Measurements from ENCODE around the gene MYO7A. TPM values are rescaled to one million over a fixed set of nuclear protein-coding genes. Genes with fewer than 3 reads are reported as not detected.
A peak's percentile ranks its signal among the peaks of the same experiment; 100 is the strongest.

Gene MYO7A
- total and polyA plus RNA-seq, 2 of the 8 experiments (the other 6 are each of a cell fraction or from before 2014, with no cell fraction given): 1.5 to 1.9 TPM

DNA sequence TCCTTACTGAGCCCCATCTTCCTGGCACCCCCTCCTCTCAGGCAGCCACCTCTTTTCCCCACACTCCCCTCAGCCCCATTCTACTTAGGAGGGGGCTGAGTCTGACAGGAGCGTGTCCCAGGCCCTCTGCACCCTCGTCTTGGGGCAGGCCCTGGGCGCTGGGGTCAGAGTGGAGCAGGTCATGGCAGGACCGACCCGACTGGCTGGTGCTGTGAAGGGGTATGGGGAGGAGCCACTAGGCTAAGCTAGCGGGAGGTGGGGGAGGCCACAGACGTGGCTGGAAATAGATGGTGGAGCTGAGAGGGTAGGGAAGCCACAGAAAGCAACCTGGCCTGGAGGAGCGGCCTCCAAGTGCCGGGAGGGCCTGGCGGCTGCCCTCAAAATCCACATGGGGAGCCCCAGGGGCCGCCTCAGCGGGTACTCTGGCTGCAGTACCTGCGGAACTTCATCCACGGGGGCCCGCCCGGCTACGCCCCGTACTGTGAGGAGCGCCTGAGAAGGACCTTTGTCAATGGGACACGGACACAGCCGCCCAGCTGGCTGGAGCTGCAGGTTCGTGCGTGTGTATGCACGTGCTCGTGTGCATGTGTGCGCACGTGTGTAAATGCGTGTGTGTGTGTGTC, 61.7 kb downstream of the MYO7A start:
- FAIRE-seq (no peak), DNase-seq (ENCODE audit: low read depth in 1 of 2, low spot score in 2 of 2) (no peak)
- H3K56ac ChIP-seq (replicated peaks; ENCODE audit: insufficient read length, low read depth, low read length): no peak overlapping the region
- 90% methylated on average over 28 of the region's 28 CpGs; no CpG with 5 or more reads in 1 of the 2 experiments for WGBS, 2 experiments (ENCODE audit: extremely low coverage in 1 of 2, insufficient coverage in 1 of 2, insufficient read length in 1 of 2, insufficient replicate concordance in 2 of 2, low coverage in 1 of 2, low lambda C conversion rate in 2 of 2, missing lambda C conversion rate in 1 of 2)
- H3K27ac ChIP-seq (ENCODE audit: low read depth, low read length): no peak overlapping the region
- H3K23ac ChIP-seq (ENCODE audit: insufficient read length): no peak overlapping the region
- no peak overlapping the region for H3K4ac ChIP-seq (replicated peaks; ENCODE audit: insufficient read length, low read depth, low read length)
- H3K23me2 ChIP-seq (ENCODE audit: low read depth, low read length): peaks cover 10% of the 10 kb centered on the region; the same call in 1 of the 2 replicates
- no peaks in the 10 kb centered on the region for H3K27me3 ChIP-seq (replicated peaks in 1 of 4; ENCODE audit: control insufficient read depth in 3 of 4, extremely low read depth in 1 of 4, insufficient read depth in 3 of 4, low read length in 3 of 4)
- no peak overlapping the region for H4K5ac ChIP-seq (ENCODE audit: insufficient read length, low read depth, low read length)
- H3K4me2 ChIP-seq (ENCODE audit: insufficient read depth in 1 of 2, low read depth in 2 of 2, low read length in 2 of 2): no peak overlapping the region
- peaks cover 0 to 7% of the 10 kb centered on the region in 2 experiments for H4K20me1 ChIP-seq (replicated peaks in 1 of 2; ENCODE audit: control insufficient read depth in 1 of 2, insufficient read depth in 2 of 2, low read length in 2 of 2)
- H4K8ac ChIP-seq (ENCODE audit: extremely low read depth, insufficient read depth, low read length): no peak overlapping the region; the same call in 1 of the 2 replicates
- H2BK12ac ChIP-seq (ENCODE audit: low read depth, low read length): no peak overlapping the region
- no peak overlapping the region for H4K91ac ChIP-seq (replicated peaks; ENCODE audit: insufficient read length, low read length)
- no peaks in the 10 kb centered on the region for H3K9me3 ChIP-seq (ENCODE audit: insufficient read depth in 2 of 2, low read depth in 1 of 2, low read length in 1 of 2)
- H2BK120ac ChIP-seq (replicated peaks; ENCODE audit: low read depth, low read length): no peak overlapping the region
- peaks cover 0 to 7% (median 6%) of the 10 kb centered on the region in 4 experiments; a peak in 6 of 7 replicates for H3K4me1 ChIP-seq (replicated peaks in 1 of 4; ENCODE audit: control insufficient read depth in 3 of 4, insufficient read depth in 4 of 4, low read length in 3 of 4)
- H3K36me3 ChIP-seq (ENCODE audit: control insufficient read depth in 2 of 4, insufficient read depth in 4 of 4, low read length in 3 of 4): no peaks in the 10 kb centered on the region; a peak in 1 of 8 replicates
- H3K18ac ChIP-seq (ENCODE audit: extremely low read depth, low read length): peak overlapping the region; percentile 32; the same call in 1 of the 2 replicates
- no peak overlapping the region for H3K4me3 ChIP-seq (ENCODE audit: extremely low read depth in 1 of 4, insufficient read depth in 2 of 4, low read depth in 3 of 4, low read length in 4 of 4)
- no peak overlapping the region for H3K9ac ChIP-seq (replicated peaks in 1 of 4; ENCODE audit: extremely low read depth in 1 of 4, low read depth in 3 of 4, low read length in 3 of 4)
- no peak overlapping the region; the same call in 1 of the 2 replicates for H2AK5ac ChIP-seq (ENCODE audit: low read depth, low read length)
- H2AFZ ChIP-seq (ENCODE audit: low read length): no peak overlapping the region
- 0 out of 2 replicates have a peak overlapping the region, but pooled peaks have one; percentile 3 for H2BK20ac ChIP-seq (ENCODE audit: low read length)
- no peaks in the 10 kb centered on the region for H3K79me2 ChIP-seq (ENCODE audit: control insufficient read depth in 1 of 2, insufficient read depth in 2 of 2, low read length in 2 of 2)
- H2BK15ac ChIP-seq (ENCODE audit: low read length): no peak overlapping the region
- POLR2A ChIA-PET (ENCODE audit: partially characterized antibody): interaction anchor here (1.4 to 1.6 kb wide), 2 partner anchors 14 to 62 kb away, joined by 4 read pairs; partner anchors contain the start of gene MYO7A
- no peak overlapping the region for H3K14ac ChIP-seq (ENCODE audit: insufficient read length)
- CTCF ChIA-PET (ENCODE audit: partially characterized antibody): interaction anchor here (0.7 to 8.0 kb wide), 19 partner anchors 8 to 409 kb away, joined by 3 to 248 read pairs (median 14); partner anchors contain the start of gene MYO7A
- H2BK5ac ChIP-seq (ENCODE audit: low read depth, low read length): no peak overlapping the region
- no peaks in the 10 kb centered on the region for H3K79me1 ChIP-seq (ENCODE audit: low read depth, low read length)
- no peak for TF ChIP-seq PHF8 (conservative IDR thresholded peaks at IDR 0.05; ENCODE audit: low read depth, low read length)
- TF ChIP-seq KDM4A (IDR thresholded peaks at IDR 0.05; ENCODE audit: low read depth, low read length, severe bottlenecking): no peak
- no peak for TF ChIP-seq BCL11A (IDR thresholded peaks at IDR 0.05; ENCODE audit: low read depth in 2 of 2, low read length in 2 of 2)
- TF ChIP-seq HDAC2 (IDR thresholded peaks at IDR 0.05; ENCODE audit: borderline replicate concordance in 1 of 2, low read depth in 2 of 2, low read length in 2 of 2): no peak
- TF ChIP-seq CHD1 (IDR thresholded peaks at IDR 0.05; ENCODE audit: low read depth, low read length): no peak
- TF ChIP-seq JUND (IDR thresholded peaks at IDR 0.05; ENCODE audit: low read length): no peak
- no peak for TF ChIP-seq CHD2 (IDR thresholded peaks at IDR 0.05; ENCODE audit: low read length)
- TF ChIP-seq RNF2 (IDR thresholded peaks at IDR 0.05; ENCODE audit: borderline replicate concordance, low read depth, low read length, missing control alignments, poor library complexity, severe bottlenecking): no peak
- TF ChIP-seq TAF1 (IDR thresholded peaks at IDR 0.05; ENCODE audit: low read depth, low read length): no peak
- no peak for TF ChIP-seq ASH2L (IDR thresholded peaks at IDR 0.05; ENCODE audit: low read length)
- TF ChIP-seq GTF2F1 (IDR thresholded peaks at IDR 0.05; ENCODE audit: borderline replicate concordance, low read depth, low read length): no peak
- TF ChIP-seq SP4 (IDR thresholded peaks at IDR 0.05; ENCODE audit: low read length): no peak
- TF ChIP-seq RFX5 (IDR thresholded peaks at IDR 0.05; ENCODE audit: borderline replicate concordance, low read depth, low read length): no peak
